ENCODE data around the gene NECTIN1.

The NECTIN1 gene
- total RNA-seq = 1.5 to 3.1 reads per million in 2 donors

- DNase-seq = peak; percentile 64
Measured at GRCh38 chr11:119728651-119729580, at the start of gene NECTIN1. Gene NECTIN1 (minus strand): TSS chr11:119729200. CDS start chr11:119728553, 647 bp downstream.

GRCh38 chr11:119778391-119779194 is 49.6 kb upstream of the NECTIN1 start:
- no peak for DNase-seq

GRCh38 chr11:119777940-119778339 is 48.9 kb upstream of the NECTIN1 start:
- no peak for DNase-seq

- no peak for DNase-seq
Measured at GRCh38 chr11:119776651-119777050, 47.7 kb upstream of the NECTIN1 start.

GRCh38 chr11:119776031-119776636 is 47.1 kb upstream of the NECTIN1 start:
- no peak for DNase-seq

- DNase-seq = no peak
Measured at GRCh38 chr11:119774172-119774763, 45.3 kb upstream of the NECTIN1 start.

GRCh38 chr11:119772641-119773415 is 43.8 kb upstream of the NECTIN1 start:
- no peak for DNase-seq

- no peak for DNase-seq
Measured at GRCh38 chr11:119772076-119772475, 43.1 kb upstream of the NECTIN1 start.

- no peak for DNase-seq
Measured at GRCh38 chr11:119771172-119771770, 42.3 kb upstream of the NECTIN1 start.

- no peak for DNase-seq
Measured at GRCh38 chr11:119765628-119766027, 36.6 kb upstream of the NECTIN1 start.

- no peak for DNase-seq
Measured at GRCh38 chr11:119764108-119764868, 35.3 kb upstream of the NECTIN1 start.

GRCh38 chr11:119763071-119763728 is 34.2 kb upstream of the NECTIN1 start:
- DNase-seq = no peak

GRCh38 chr11:119759747-119760412 is 30.9 kb upstream of the NECTIN1 start:
- DNase-seq = no peak

- DNase-seq = no peak
Measured at GRCh38 chr11:119759324-119759723, 30.3 kb upstream of the NECTIN1 start.

GRCh38 chr11:119758291-119758690 is 29.3 kb upstream of the NECTIN1 start:
- DNase-seq = no peak

GRCh38 chr11:119757378-119757777 is 28.4 kb upstream of the NECTIN1 start:
- DNase-seq = no peak

GRCh38 chr11:119756169-119756865 is 27.3 kb upstream of the NECTIN1 start:
- DNase-seq = no peak

GRCh38 chr11:119755356-119756071 is 26.5 kb upstream of the NECTIN1 start:
- no peak for DNase-seq

All from activated gamma-delta T cell (primary cell).